K562 (cell line): ENCODE data around the gene UBE3D. TPM values are rescaled to one million over a fixed set of nuclear protein-coding genes. Genes with fewer than 3 reads are reported as not detected.

Experiments used
- ATAC-seq: fragments of 200-7000 bp; cut with Tn5 transposase; 3 replicates; pipeline ENCODE4 v1.9.1; 2020; ENCODE audit warnings: moderate library complexity
- BruUV-seq: library from RNA; stranded (reverse); fragments of 400-500 nt; replicated peaks from 2 replicates; lab custom pipeline; 2021; lab: Mats Ljungman, UMichigan
- CTCF ChIA-PET: fragments of 300-600 bp; formaldehyde crosslinking; extraction: SDS; loops from one replicate; lab custom pipeline; 2021; ENCODE audit warnings: low intra/inter-chr PET ratio; lab: Yijun Ruan, JAX
- POLR2A ChIA-PET: fragments of 300-600, 350-650 bp; sonication (Branson Sonifier 250); formaldehyde crosslinking; extraction: SDS; loops from one replicate; lab custom pipeline; 2021; ENCODE audit warnings: antibody characterized with exemption, inconsistent platforms; lab: Yijun Ruan, JAX
- DNase-seq, 4 experiments: peaks; one replicate each; pipeline versions ENCODE4 v3.0.0 to v3.0.0-alpha.2; 2011 to 2018; ENCODE audit warnings: low spot score in 3 of 4, mixed read lengths in 3 of 4; ENCODE audit errors: extremely low read depth in 1 of 4
- FAIRE-seq: peaks from 2 replicates; lab custom pipeline; 2011; peaks lifted over from hg19 to GRCh38; lab: Jason Lieb, UNC
- H2AFZ ChIP-seq: 2 replicates; pipeline ENCODE4 v1.6.0; 2011; ENCODE audit warnings: low read depth, low read length, control low read depth, inconsistent platforms
- H3K27ac ChIP-seq: fragments of 200-600 bp; 3 replicates; pipeline ENCODE4 v1.8.0; 2011; ENCODE audit warnings: low read depth, mild to moderate bottlenecking, control low read depth, inconsistent platforms, low read length, moderate library complexity, mixed read lengths; ENCODE audit errors: extremely low read depth
- H3K27me3 ChIP-seq, 2 experiments: fragments of 300-600 bp in 1 of 2; 2 replicates in 1 of 2; 3 replicates in 1 of 2; pipeline versions ENCODE4 v1.6.0 to v1.8.0; 2011; ENCODE audit warnings: inconsistent platforms in 2 of 2, low read length in 2 of 2, mild to moderate bottlenecking in 1 of 2, mixed read lengths in 1 of 2, moderate library complexity in 1 of 2; ENCODE audit not compliant: control insufficient read depth in 2 of 2, insufficient read depth in 2 of 2
- H3K36me3 ChIP-seq: fragments of 300-600 bp; 3 replicates; pipeline ENCODE4 v1.8.0; 2011; ENCODE audit warnings: mild to moderate bottlenecking, low read length, inconsistent platforms; ENCODE audit not compliant: control insufficient read depth, insufficient read depth
- H3K4me1 ChIP-seq, 2 experiments: fragments of 200-600 bp in 1 of 2; replicated peaks in 1 of 2; 2 replicates in 1 of 2; 3 replicates in 1 of 2; pipeline versions ENCODE4 v1.5.1 to v1.8.0; 2011; ENCODE audit warnings: inconsistent platforms in 2 of 2, low read length in 2 of 2, mild to moderate bottlenecking in 1 of 2, mixed read lengths in 1 of 2, moderate library complexity in 1 of 2; ENCODE audit not compliant: control insufficient read depth in 2 of 2, insufficient read depth in 2 of 2
- H3K4me2 ChIP-seq: 2 replicates; pipeline ENCODE4 v1.6.1; 2011; ENCODE audit warnings: low read length, control low read depth, inconsistent platforms, mixed read lengths; ENCODE audit not compliant: insufficient read depth
- H3K4me3 ChIP-seq: fragments of 200-600 bp; sonication (generic), shearing (Covaris generic); 2 replicates; pipeline ENCODE4 v1.5.1; 2016; ENCODE audit warnings: control low read depth, inconsistent platforms
- H3K79me2 ChIP-seq: fragments of 200-600 bp; 3 replicates; pipeline ENCODE4 v1.8.0; 2011; ENCODE audit warnings: low read length, inconsistent platforms; ENCODE audit not compliant: control insufficient read depth, insufficient read depth
- H3K9ac ChIP-seq, 2 experiments: 2 replicates each; pipeline versions ENCODE4 v1.6.0 to v1.6.1; 2011; ENCODE audit warnings: low read depth in 2 of 2, low read length in 2 of 2, control low read depth in 1 of 2, inconsistent platforms in 1 of 2, mild to moderate bottlenecking in 1 of 2, mixed read lengths in 1 of 2; ENCODE audit not compliant: insufficient read depth in 1 of 2
- H3K9me1 ChIP-seq: one replicate; pipeline ENCODE4 v1.6.0; 2011; ENCODE audit warnings: inconsistent platforms, mild to moderate bottlenecking, low read length, moderate library complexity; ENCODE audit not compliant: control insufficient read depth, insufficient read depth
- H3K9me3 ChIP-seq: replicated peaks from 2 replicates; pipeline ENCODE4 v1.5.1; 2011; ENCODE audit warnings: low read depth, low read length, inconsistent platforms; ENCODE audit not compliant: control insufficient read depth, insufficient read depth
- H4K20me1 ChIP-seq: replicated peaks from 2 replicates; pipeline ENCODE4 v1.6.1; 2011; ENCODE audit warnings: low read length, inconsistent platforms, mixed read lengths; ENCODE audit not compliant: control insufficient read depth, insufficient read depth
- BRD9 ChIP-seq: fragments of 450-650 bp; IDR thresholded peaks from 2 replicates; pipeline ENCODE4 v1.6.1; 2018; ENCODE audit warnings: low read depth; ENCODE audit not compliant: partially characterized antibody
- HLTF ChIP-seq: fragments of 450-650 bp; IDR thresholded peaks from 2 replicates; pipeline ENCODE4 v1.6.1; 2016
- PKNOX1 ChIP-seq: fragments of 450-650 bp; IDR thresholded peaks from 2 replicates; pipeline ENCODE4 v1.6.1; 2016
- POLR2AphosphoS5 ChIP-seq: IDR thresholded peaks from 2 replicates; pipeline ENCODE4 v1.6.1; 2011; ENCODE audit warnings: mild to moderate bottlenecking, low read depth, low read length, moderate library complexity; ENCODE audit not compliant: control insufficient read depth, insufficient read depth
- POLR3A ChIP-seq: IDR thresholded peaks from 2 replicates; pipeline ENCODE4 v1.6.1; 2011; ENCODE audit warnings: borderline replicate concordance, mild to moderate bottlenecking, moderate library complexity; ENCODE audit not compliant: insufficient read length, insufficient read depth; ENCODE audit errors: extremely low read depth
- PRPF4 ChIP-seq: fragments of 200-400 bp; formaldehyde crosslinking; IDR thresholded peaks from one replicate; pipeline ENCODE4 v1.6.1; 2017; ENCODE audit warnings: low read length, low read depth, mild to moderate bottlenecking; ENCODE audit not compliant: insufficient read depth, poor library complexity, severe bottlenecking
- RNF2 ChIP-seq: sonication (generic); IDR thresholded peaks from 2 replicates; pipeline ENCODE4 v1.6.1; 2016
- SMAD4 ChIP-seq: fragments of 250-450 bp; sonication (Bioruptor Pico); conservative IDR thresholded peaks from 2 replicates; pipeline ENCODE4 v1.8.0; 2021; ENCODE audit warnings: inconsistent platforms, mild to moderate bottlenecking, moderate library complexity
- TARDBP ChIP-seq: fragments of 450-650 bp; IDR thresholded peaks from 2 replicates; pipeline ENCODE4 v1.6.1; 2016
- ZNF134 ChIP-seq: fragments of 250-450 bp; sonication (Bioruptor Pico); conservative IDR thresholded peaks from 2 replicates; pipeline ENCODE4 v1.4.0; 2020
- ZNF174 ChIP-seq: fragments of 250-450 bp; sonication (Bioruptor Pico); IDR thresholded peaks from 2 replicates; pipeline ENCODE4 v1.4.0; 2020; ENCODE audit warnings: mild to moderate bottlenecking
- ZNF3 ChIP-seq: fragments of 250-450 bp; sonication (Bioruptor Pico); IDR thresholded peaks from 2 replicates; pipeline ENCODE4 v1.5.0; 2021; ENCODE audit warnings: mild to moderate bottlenecking, moderate library complexity
- ZNF384 ChIP-seq: IDR thresholded peaks from 2 replicates; pipeline ENCODE4 v1.6.1; 2012; ENCODE audit warnings: low read depth, low read length, improper control_type of control experiment
- ZNF764 ChIP-seq: fragments of 250-450 bp; sonication (Bioruptor Pico); IDR thresholded peaks from 2 replicates; pipeline ENCODE4 v1.4.0; 2020; ENCODE audit warnings: low read depth, mild to moderate bottlenecking, moderate library complexity
- WGBS: fragments of 100-300 bp; shearing (Covaris generic); methylation state at CpG from one replicate; pipeline ENCODE4 v1.1.6; 2016; ENCODE audit warnings: low coverage, mixed read lengths; ENCODE audit not compliant: insufficient coverage; ENCODE audit errors: missing lambda C conversion rate; 5-methylcytosine and 5-hydroxymethylcytosine counted together
- in situ Hi-C: fragments of 300-500 bp; cut with MboI; formaldehyde crosslinking; loops from 4 replicates; pipeline ENCODE4 v1.15.0; 2018; ENCODE audit warnings: inconsistent platforms, mixed read lengths
- intact Hi-C: fragments of 100-400 bp; cut with micrococcal nuclease; formaldehyde crosslinking; loops from 2 replicates; pipeline ENCODE4 v1.14.2; 2022
- polyA plus RNA-seq, 8 experiments: library from polyadenylated mRNA; depleted of rRNA in 4 of 8; stranded (reverse) in 5 of 8; unstranded in 3 of 8; fragments of >200 nt; fragmentation: Nextera tagmentation in 2 of 8; fragmentation: Illumina TruSeq in 1 of 8; extraction: Ambion mirVana in 2 of 8; extraction: Trizol in 1 of 8; gene quantifications; 2 replicates each; pipeline versions ENCODE4 v1.2.1 to v1.2.3, GENCODE V29; 2011 to 2014; ENCODE audit warnings: inconsistent platforms in 1 of 8, missing spikeins in 1 of 8
- total RNA-seq, 7 experiments: library from RNA; depleted of rRNA in 6 of 7; stranded (reverse); fragments of >200 nt in 6 of 7; fragmentation: Illumina TruSeq in 2 of 7; extraction: Trizol in 2 of 7; gene quantifications; 2 replicates each; pipeline versions ENCODE4 v1.2.1 to v1.2.3, GENCODE V29; 2011 to 2021; ENCODE audit warnings: low replicate concordance in 1 of 7
- TF ChIP-seq, protein P1 (sequence below): fragments of 250-450 bp; sonication (Bioruptor Pico); IDR thresholded peaks from 2 replicates; pipeline ENCODE4 v1.9.0; 2021; ENCODE audit warnings: mild to moderate bottlenecking

Gene UBE3D
- total and polyA plus RNA-seq, 9 of the 15 experiments (the other 6 are each of a cell fraction or from before 2014, with no cell fraction given): 9.4 to 17.6 (median 11.9) TPM

GRCh38 chr6:83071707-83072106 lies 6.1 kb upstream of the UBE3D start:
- H3K4me2 ChIP-seq: no peak overlapping the region
- H3K9ac ChIP-seq: no peak overlapping the region
- ATAC-seq (no peak), DNase-seq (no peak), FAIRE-seq (no peak)
- WGBS: 89% methylated on average over 1 of the region's 1 CpG
- H3K27me3 ChIP-seq: no peaks in the 10 kb centered on the region
- H2AFZ ChIP-seq: no peak overlapping the region
- H3K79me2 ChIP-seq: peaks cover 5% of the 10 kb centered on the region; the same call in 1 of the 3 replicates
- H3K36me3 ChIP-seq: no peaks in the 10 kb centered on the region
- ChIA-PET POLR2A (no interaction called here), CTCF (no interaction called here)
- in situ Hi-C loops (loop anchor here (25.0 kb wide), 1 partner anchor 484 kb away; no protein-coding TSS in a partner anchor), intact Hi-C loops (no loop called here)
- TF ChIP-seq ZNF764 (CRISPR knock-in tag): no peak
- TF ChIP-seq ZNF3 (CRISPR knock-in tag): no peak
- TF ChIP-seq ZNF384: no peak
- no peak for TF ChIP-seq PKNOX1
- TF ChIP-seq, protein P1, sequence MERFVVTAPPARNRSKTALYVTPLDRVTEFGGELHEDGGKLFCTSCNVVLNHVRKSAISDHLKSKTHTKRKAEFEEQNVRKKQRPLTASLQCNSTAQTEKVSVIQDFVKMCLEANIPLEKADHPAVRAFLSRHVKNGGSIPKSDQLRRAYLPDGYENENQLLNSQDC (CRISPR knock-in tag): no peak
- TF ChIP-seq TARDBP: no peak
- TF ChIP-seq POLR3A: no peak
- TF ChIP-seq BRD9: no peak
- TF ChIP-seq HLTF: no peak
- no peak for TF ChIP-seq RNF2
- no peak for TF ChIP-seq ZNF174 (CRISPR knock-in tag)
- TF ChIP-seq POLR2AphosphoS5: no peak
- no peak for TF ChIP-seq PRPF4
- no peak for TF ChIP-seq SMAD4 (CRISPR knock-in tag)
- TF ChIP-seq ZNF134 (CRISPR knock-in tag): no peak
- H3K27ac ChIP-seq: no peak overlapping the region
- no peaks in the 10 kb centered on the region for H3K9me1 ChIP-seq
- BruUV-seq: no TSS peak
- H3K4me1 ChIP-seq: peaks cover 8 to 10% of the 10 kb centered on the region in 2 experiments; a peak in 2 of 5 replicates
- no peaks in the 10 kb centered on the region for H4K20me1 ChIP-seq
- no peak overlapping the region for H3K4me3 ChIP-seq
- H3K9me3 ChIP-seq: no peaks in the 10 kb centered on the region
